HCT116 (cell line): Measurements from ENCODE around the gene CHPT1. TPM values are rescaled to one million over a fixed set of nuclear protein-coding genes. Genes with fewer than 3 reads are reported as not detected.

Experiments
- ATAC-seq: fragments of 200-7000 bp; cut with Tn5 transposase; 2 replicates; pipeline ENCODE4 v1.9.1; 2020; ENCODE audit warnings: mild to moderate bottlenecking, moderate library complexity
- BruUV-seq: library from RNA; stranded (reverse); fragments of 400-500 nt; replicated peaks from 2 replicates; lab custom pipeline; 2021; lab: Mats Ljungman, UMichigan
- CTCF ChIA-PET: fragments of 300-600 bp; sonication (Branson Sonifier 250); formaldehyde crosslinking; loops from one replicate; lab custom pipeline; 2021; ENCODE audit warnings: antibody characterized with exemption; lab: Charles Lee
- POLR2A ChIA-PET: fragments of 300-600, 350-600 bp; sonication (Branson Sonifier 250); formaldehyde crosslinking; loops from one replicate; lab custom pipeline; 2021; ENCODE audit warnings: antibody characterized with exemption; lab: Charles Lee
- RAD21 ChIA-PET, 2 experiments: fragments of 300-600 bp; sonication (Branson Sonifier 250); formaldehyde crosslinking; loops; one replicate each; lab custom pipeline; 2023; ENCODE audit warnings: low total read pairs in 2 of 2; ENCODE audit not compliant: uncharacterized antibody in 2 of 2, unreplicated experiment in 2 of 2, low non-redundant PET in 1 of 2; lab: Charles Lee
- DNase-seq: peaks from one replicate; pipeline ENCODE4 v3.0.0-alpha.2; 2010; ENCODE audit warnings: low read depth, low spot score
- H2AFZ ChIP-seq: fragments of 200-600 bp; shearing (Covaris generic), sonication (generic); 2 replicates; pipeline ENCODE4 v1.6.1; 2017; ENCODE audit warnings: low read depth, mixed run types, mixed read lengths, antibody characterized with exemption, low read length; ENCODE audit not compliant: poor library complexity, severe bottlenecking
- H3K27ac ChIP-seq: 2 replicates; pipeline ENCODE4 v1.5.1; 2012; ENCODE audit warnings: low read depth, low read length
- H3K27me3 ChIP-seq: fragments of 200-600 bp; sonication (generic); 2 replicates; pipeline ENCODE4 v1.6.1; 2016; ENCODE audit warnings: mixed run types, low read length, mixed read lengths; ENCODE audit not compliant: insufficient read depth
- H3K36me3 ChIP-seq, 2 experiments: fragments of 200-500 bp in 1 of 2; fragments of 200-600 bp in 1 of 2; sonication (Bioruptor generic) in 1 of 2; sonication (generic) in 1 of 2; 2 replicates each; pipeline versions ENCODE4 v1.5.1 to v1.6.1; 2014 to 2016; ENCODE audit warnings: low read length in 2 of 2, inconsistent platforms in 1 of 2, mixed read lengths in 1 of 2, mixed run types in 1 of 2; ENCODE audit not compliant: insufficient read depth in 2 of 2, control insufficient read depth in 1 of 2
- H3K4me1 ChIP-seq, 2 experiments: fragments of 200-600 bp in 1 of 2; sonication (generic) in 1 of 2; 2 replicates each; pipeline versions ENCODE4 v1.5.1 to v1.6.1; 2012 to 2017; ENCODE audit warnings: low read length in 2 of 2, inconsistent platforms in 1 of 2, mild to moderate bottlenecking in 1 of 2, mixed read lengths in 1 of 2, mixed run types in 1 of 2, moderate library complexity in 1 of 2; ENCODE audit not compliant: insufficient read depth in 2 of 2, control insufficient read depth in 1 of 2
- H3K4me2 ChIP-seq: fragments of 200-600 bp; sonication (generic); 2 replicates; pipeline ENCODE4 v1.6.1; 2017; ENCODE audit warnings: mixed run types, low read length, mixed read lengths
- H3K4me3 ChIP-seq, 2 experiments: fragments of 200-600 bp in 1 of 2; sonication (generic) in 1 of 2; replicated peaks in 1 of 2; 2 replicates each; pipeline ENCODE4 v1.5.1; 2011 to 2016; ENCODE audit warnings: low read length in 2 of 2, control low read depth in 1 of 2, low read depth in 1 of 2, mild to moderate bottlenecking in 1 of 2, mixed read lengths in 1 of 2, mixed run types in 1 of 2
- H3K79me2 ChIP-seq: fragments of 200-600 bp; sonication (generic); 2 replicates; pipeline ENCODE4 v1.6.1; 2017; ENCODE audit warnings: mild to moderate bottlenecking, mixed run types, low read length, moderate library complexity, mixed read lengths; ENCODE audit not compliant: insufficient read depth
- H3K9ac ChIP-seq: fragments of 200-600 bp; sonication (generic); 2 replicates; pipeline ENCODE4 v1.6.1; 2016; ENCODE audit warnings: low read length, mixed read lengths
- H3K9me2 ChIP-seq: fragments of 200-600 bp; sonication (generic), shearing (Covaris generic); 2 replicates; pipeline ENCODE4 v1.6.1; 2017; ENCODE audit warnings: mixed run types, mild to moderate bottlenecking, moderate library complexity; ENCODE audit not compliant: insufficient read depth
- H3K9me3 ChIP-seq, 2 experiments: fragments of 200-500 bp in 1 of 2; fragments of 200-600 bp in 1 of 2; sonication (Bioruptor generic) in 1 of 2; sonication (generic) in 1 of 2; 2 replicates each; pipeline ENCODE4 v1.6.1; 2014 to 2017; ENCODE audit warnings: low read length in 2 of 2, mixed read lengths in 2 of 2, inconsistent platforms in 1 of 2, low read depth in 1 of 2, mild to moderate bottlenecking in 1 of 2, mixed run types in 1 of 2, moderate library complexity in 1 of 2; ENCODE audit not compliant: control insufficient read depth in 1 of 2, insufficient read depth in 1 of 2
- H4K20me1 ChIP-seq: fragments of 200-600 bp; sonication (generic), shearing (Covaris generic); 2 replicates; pipeline ENCODE4 v1.6.1; 2017; ENCODE audit warnings: mixed run types, mild to moderate bottlenecking, moderate library complexity; ENCODE audit not compliant: insufficient read depth
- CBX3 ChIP-seq: IDR thresholded peaks from 2 replicates; pipeline ENCODE4 v1.6.1; 2012; ENCODE audit warnings: low read depth
- CEBPB ChIP-seq: IDR thresholded peaks from 2 replicates; pipeline ENCODE4 v1.6.1; 2012; ENCODE audit warnings: low read depth
- RAD21 ChIP-seq: IDR thresholded peaks from 2 replicates; pipeline ENCODE4 v1.6.1; 2012; ENCODE audit warnings: low read depth, mild to moderate bottlenecking
- SIN3A ChIP-seq: IDR thresholded peaks from 2 replicates; pipeline ENCODE4 v1.6.1; 2012; ENCODE audit warnings: low read depth
- SP1 ChIP-seq: IDR thresholded peaks from 2 replicates; pipeline ENCODE4 v1.6.1; 2012; ENCODE audit warnings: low read depth
- TCF7L2 ChIP-seq: IDR thresholded peaks from 2 replicates; pipeline ENCODE4 v1.7.0; 2011; ENCODE audit warnings: borderline replicate concordance, inconsistent platforms; ENCODE audit not compliant: insufficient read depth, insufficient read length; ENCODE audit errors: extremely low read depth
- YY1 ChIP-seq: IDR thresholded peaks from 2 replicates; pipeline ENCODE4 v1.6.1; 2011; ENCODE audit warnings: low read length, low read depth, moderate library complexity, mild to moderate bottlenecking; ENCODE audit not compliant: insufficient replicate concordance; ENCODE audit errors: extremely low read depth
- ZFX ChIP-seq: fragments of 450-650 bp; IDR thresholded peaks from 2 replicates; pipeline ENCODE4 v1.6.1; 2017
- intact Hi-C: fragments of 100-400 bp; cut with micrococcal nuclease; formaldehyde crosslinking; loops from 2 replicates; pipeline ENCODE4 v1.10.0; 2022
- total RNA-seq: library from RNA; stranded (reverse); gene quantifications from one replicate; pipeline ENCODE4 v1.2.1, GENCODE V29; 2021; ENCODE audit not compliant: unreplicated experiment
- TF ChIP-seq, protein P1 (sequence below), 3 experiments: fragments of 200-600 bp in 1 of 3; sonication (generic) in 1 of 3; IDR thresholded peaks in 2 of 3; conservative IDR thresholded peaks in 1 of 3; 2 replicates each; pipeline ENCODE4 v1.5.1; 2012 to 2017; ENCODE audit warnings: low read depth in 2 of 3, low read length in 2 of 3, antibody characterized with exemption in 1 of 3, borderline replicate concordance in 1 of 3, control low read depth in 1 of 3, mild to moderate bottlenecking in 1 of 3, mixed read lengths in 1 of 3, mixed run types in 1 of 3, moderate library complexity in 1 of 3; ENCODE audit not compliant: insufficient read depth in 1 of 3
- TF ChIP-seq, protein P2 (sequence below): IDR thresholded peaks from 2 replicates; pipeline ENCODE4 v1.6.1; 2012; ENCODE audit warnings: low read depth

Gene CHPT1
- total RNA-seq, 1 experiment from 2014 or later: 20.1 TPM

DNA sequence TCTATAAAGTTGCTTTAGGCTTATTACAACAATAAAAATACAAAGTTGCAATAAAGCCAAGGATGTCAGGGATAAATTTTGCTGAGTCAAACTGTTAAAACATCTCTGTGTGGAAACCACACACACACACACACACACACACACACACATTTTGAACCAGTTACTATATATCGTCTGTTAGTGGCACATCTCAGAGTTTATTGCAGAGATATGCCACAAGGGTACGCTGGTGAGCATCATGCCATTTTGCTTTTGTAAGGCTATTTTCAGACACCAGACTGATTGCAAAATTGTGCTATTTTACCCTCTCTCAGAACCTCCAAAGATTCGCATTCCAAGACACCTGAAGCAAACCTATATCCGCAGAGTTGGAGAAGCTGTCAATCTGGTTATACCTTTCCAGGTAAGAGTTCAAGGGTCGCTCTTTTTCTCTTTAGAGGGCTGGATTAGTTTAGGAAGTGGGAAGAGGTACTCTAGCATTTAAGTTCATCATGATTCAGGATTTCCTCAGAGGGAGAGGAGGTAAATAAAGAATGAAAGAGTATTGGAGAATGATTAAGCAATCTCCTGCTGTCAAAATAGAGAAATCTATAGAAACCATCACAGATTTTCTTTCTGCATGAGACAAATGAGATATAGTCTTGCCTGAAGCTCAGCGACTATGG lies 27.3 kb upstream of the CHPT1 start:
- Histone ChIP-seq H3K79me2 (no peaks in the 10 kb centered on the region), H2AFZ (peak overlapping the region; percentile 71), H3K4me3 (no peak overlapping the region), H3K36me3 (no peaks in the 10 kb centered on the region), H3K4me1 (no peaks in the 10 kb centered on the region), H4K20me1 (no peaks in the 10 kb centered on the region), H3K9me2 (no peaks in the 10 kb centered on the region), H3K9me3 (no peaks in the 10 kb centered on the region), H3K4me2 (no peak overlapping the region), H3K9ac (no peak overlapping the region), H3K27ac (no peak overlapping the region), H3K27me3 (no peaks in the 10 kb centered on the region)
- ATAC-seq (peak; percentile 78), DNase-seq (peak; percentile 62)
- TF ChIP-seq CBX3 (peak; percentile 75; the same call in 1 of the 2 replicates), SP1 (no peak), TCF7L2 (no peak), SIN3A (no peak), YY1 (peak; percentile 36), CEBPB (peak; percentile 63), ZFX (no peak), RAD21 (peak; percentile 59)
- TF ChIP-seq, protein P1, sequence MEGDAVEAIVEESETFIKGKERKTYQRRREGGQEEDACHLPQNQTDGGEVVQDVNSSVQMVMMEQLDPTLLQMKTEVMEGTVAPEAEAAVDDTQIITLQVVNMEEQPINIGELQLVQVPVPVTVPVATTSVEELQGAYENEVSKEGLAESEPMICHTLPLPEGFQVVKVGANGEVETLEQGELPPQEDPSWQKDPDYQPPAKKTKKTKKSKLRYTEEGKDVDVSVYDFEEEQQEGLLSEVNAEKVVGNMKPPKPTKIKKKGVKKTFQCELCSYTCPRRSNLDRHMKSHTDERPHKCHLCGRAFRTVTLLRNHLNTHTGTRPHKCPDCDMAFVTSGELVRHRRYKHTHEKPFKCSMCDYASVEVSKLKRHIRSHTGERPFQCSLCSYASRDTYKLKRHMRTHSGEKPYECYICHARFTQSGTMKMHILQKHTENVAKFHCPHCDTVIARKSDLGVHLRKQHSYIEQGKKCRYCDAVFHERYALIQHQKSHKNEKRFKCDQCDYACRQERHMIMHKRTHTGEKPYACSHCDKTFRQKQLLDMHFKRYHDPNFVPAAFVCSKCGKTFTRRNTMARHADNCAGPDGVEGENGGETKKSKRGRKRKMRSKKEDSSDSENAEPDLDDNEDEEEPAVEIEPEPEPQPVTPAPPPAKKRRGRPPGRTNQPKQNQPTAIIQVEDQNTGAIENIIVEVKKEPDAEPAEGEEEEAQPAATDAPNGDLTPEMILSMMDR (IDR thresholded peaks at IDR 0.05 in 2 of 3, conservative IDR thresholded peaks at IDR 0.05 in 1 of 3; ENCODE audit: borderline replicate concordance in 1 of 3, insufficient read depth in 1 of 3, low read depth in 2 of 3, low read length in 2 of 3): peak; percentile 55 to 74 (median 71); a peak in 5 of 6 replicates
- TF ChIP-seq, protein P2, sequence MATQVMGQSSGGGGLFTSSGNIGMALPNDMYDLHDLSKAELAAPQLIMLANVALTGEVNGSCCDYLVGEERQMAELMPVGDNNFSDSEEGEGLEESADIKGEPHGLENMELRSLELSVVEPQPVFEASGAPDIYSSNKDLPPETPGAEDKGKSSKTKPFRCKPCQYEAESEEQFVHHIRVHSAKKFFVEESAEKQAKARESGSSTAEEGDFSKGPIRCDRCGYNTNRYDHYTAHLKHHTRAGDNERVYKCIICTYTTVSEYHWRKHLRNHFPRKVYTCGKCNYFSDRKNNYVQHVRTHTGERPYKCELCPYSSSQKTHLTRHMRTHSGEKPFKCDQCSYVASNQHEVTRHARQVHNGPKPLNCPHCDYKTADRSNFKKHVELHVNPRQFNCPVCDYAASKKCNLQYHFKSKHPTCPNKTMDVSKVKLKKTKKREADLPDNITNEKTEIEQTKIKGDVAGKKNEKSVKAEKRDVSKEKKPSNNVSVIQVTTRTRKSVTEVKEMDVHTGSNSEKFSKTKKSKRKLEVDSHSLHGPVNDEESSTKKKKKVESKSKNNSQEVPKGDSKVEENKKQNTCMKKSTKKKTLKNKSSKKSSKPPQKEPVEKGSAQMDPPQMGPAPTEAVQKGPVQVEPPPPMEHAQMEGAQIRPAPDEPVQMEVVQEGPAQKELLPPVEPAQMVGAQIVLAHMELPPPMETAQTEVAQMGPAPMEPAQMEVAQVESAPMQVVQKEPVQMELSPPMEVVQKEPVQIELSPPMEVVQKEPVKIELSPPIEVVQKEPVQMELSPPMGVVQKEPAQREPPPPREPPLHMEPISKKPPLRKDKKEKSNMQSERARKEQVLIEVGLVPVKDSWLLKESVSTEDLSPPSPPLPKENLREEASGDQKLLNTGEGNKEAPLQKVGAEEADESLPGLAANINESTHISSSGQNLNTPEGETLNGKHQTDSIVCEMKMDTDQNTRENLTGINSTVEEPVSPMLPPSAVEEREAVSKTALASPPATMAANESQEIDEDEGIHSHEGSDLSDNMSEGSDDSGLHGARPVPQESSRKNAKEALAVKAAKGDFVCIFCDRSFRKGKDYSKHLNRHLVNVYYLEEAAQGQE: no peak
- BruUV-seq: no TSS peak
- POLR2A ChIA-PET: no interaction called here
- RAD21 ChIA-PET: no interaction called here
- CTCF ChIA-PET: no interaction called here
- intact Hi-C loops: loop anchor here (5.0 kb wide), 1 partner anchor 87 kb away; no protein-coding TSS in a partner anchor
